Loucy (cell line): Measurements from ENCODE around the gene CENPO.

Source experiments
- CTCF ChIP-seq: fragments of 200-600 bp; sonication (generic); conservative IDR thresholded peaks from 2 replicates; pipeline ENCODE4 v1.5.1; 2014; ENCODE audit warnings: mild to moderate bottlenecking, antibody characterized with exemption, low read length
- EZH2phosphoT487 ChIP-seq: fragments of 200-600 bp; IDR thresholded peaks from 2 replicates; pipeline ENCODE4 v1.6.1; 2018; ENCODE audit warnings: antibody characterized with exemption, mild to moderate bottlenecking, moderate library complexity, borderline replicate concordance

GRCh38 chr2:24824071-24824588 is 30.9 kb downstream of the CENPO start:
- TF ChIP-seq CTCF (no peak), EZH2phosphoT487 (no peak)
